HCT116 (cell line): Measurements from ENCODE around the gene NTSR1. TPM values are rescaled to one million over a fixed set of nuclear protein-coding genes. Genes with fewer than 3 reads are reported as not detected.

Source experiments
- ATAC-seq: fragments of 200-7000 bp; cut with Tn5 transposase; 2 replicates; pipeline ENCODE4 v1.9.1; 2020; ENCODE audit warnings: mild to moderate bottlenecking, moderate library complexity
- BruUV-seq: library from RNA; stranded (reverse); fragments of 400-500 nt; replicated peaks from 2 replicates; lab custom pipeline; 2021; lab: Mats Ljungman, UMichigan
- CTCF ChIA-PET: fragments of 300-600 bp; sonication (Branson Sonifier 250); formaldehyde crosslinking; loops from one replicate; lab custom pipeline; 2021; ENCODE audit warnings: antibody characterized with exemption; lab: Charles Lee
- POLR2A ChIA-PET: fragments of 300-600, 350-600 bp; sonication (Branson Sonifier 250); formaldehyde crosslinking; loops from one replicate; lab custom pipeline; 2021; ENCODE audit warnings: antibody characterized with exemption; lab: Charles Lee
- RAD21 ChIA-PET, 2 experiments: fragments of 300-600 bp; sonication (Branson Sonifier 250); formaldehyde crosslinking; loops; one replicate each; lab custom pipeline; 2023; ENCODE audit warnings: low total read pairs in 2 of 2; ENCODE audit not compliant: uncharacterized antibody in 2 of 2, unreplicated experiment in 2 of 2, low non-redundant PET in 1 of 2; lab: Charles Lee
- DNase-seq: peaks from one replicate; pipeline ENCODE4 v3.0.0-alpha.2; 2010; ENCODE audit warnings: low read depth, low spot score
- H2AFZ ChIP-seq: fragments of 200-600 bp; shearing (Covaris generic), sonication (generic); 2 replicates; pipeline ENCODE4 v1.6.1; 2017; ENCODE audit warnings: low read depth, mixed run types, mixed read lengths, antibody characterized with exemption, low read length; ENCODE audit not compliant: poor library complexity, severe bottlenecking
- H3K27ac ChIP-seq: 2 replicates; pipeline ENCODE4 v1.5.1; 2012; ENCODE audit warnings: low read depth, low read length
- H3K27me3 ChIP-seq: fragments of 200-600 bp; sonication (generic); 2 replicates; pipeline ENCODE4 v1.6.1; 2016; ENCODE audit warnings: mixed run types, low read length, mixed read lengths; ENCODE audit not compliant: insufficient read depth
- H3K36me3 ChIP-seq, 2 experiments: fragments of 200-500 bp in 1 of 2; fragments of 200-600 bp in 1 of 2; sonication (Bioruptor generic) in 1 of 2; sonication (generic) in 1 of 2; 2 replicates each; pipeline versions ENCODE4 v1.5.1 to v1.6.1; 2014 to 2016; ENCODE audit warnings: low read length in 2 of 2, inconsistent platforms in 1 of 2, mixed read lengths in 1 of 2, mixed run types in 1 of 2; ENCODE audit not compliant: insufficient read depth in 2 of 2, control insufficient read depth in 1 of 2
- H3K4me1 ChIP-seq, 2 experiments: fragments of 200-600 bp in 1 of 2; sonication (generic) in 1 of 2; 2 replicates each; pipeline versions ENCODE4 v1.5.1 to v1.6.1; 2012 to 2017; ENCODE audit warnings: low read length in 2 of 2, inconsistent platforms in 1 of 2, mild to moderate bottlenecking in 1 of 2, mixed read lengths in 1 of 2, mixed run types in 1 of 2, moderate library complexity in 1 of 2; ENCODE audit not compliant: insufficient read depth in 2 of 2, control insufficient read depth in 1 of 2
- H3K4me2 ChIP-seq: fragments of 200-600 bp; sonication (generic); 2 replicates; pipeline ENCODE4 v1.6.1; 2017; ENCODE audit warnings: mixed run types, low read length, mixed read lengths
- H3K4me3 ChIP-seq, 2 experiments: fragments of 200-600 bp in 1 of 2; sonication (generic) in 1 of 2; replicated peaks in 1 of 2; 2 replicates each; pipeline ENCODE4 v1.5.1; 2011 to 2016; ENCODE audit warnings: low read length in 2 of 2, control low read depth in 1 of 2, low read depth in 1 of 2, mild to moderate bottlenecking in 1 of 2, mixed read lengths in 1 of 2, mixed run types in 1 of 2
- H3K79me2 ChIP-seq: fragments of 200-600 bp; sonication (generic); 2 replicates; pipeline ENCODE4 v1.6.1; 2017; ENCODE audit warnings: mild to moderate bottlenecking, mixed run types, low read length, moderate library complexity, mixed read lengths; ENCODE audit not compliant: insufficient read depth
- H3K9ac ChIP-seq: fragments of 200-600 bp; sonication (generic); 2 replicates; pipeline ENCODE4 v1.6.1; 2016; ENCODE audit warnings: low read length, mixed read lengths
- H3K9me2 ChIP-seq: fragments of 200-600 bp; sonication (generic), shearing (Covaris generic); 2 replicates; pipeline ENCODE4 v1.6.1; 2017; ENCODE audit warnings: mixed run types, mild to moderate bottlenecking, moderate library complexity; ENCODE audit not compliant: insufficient read depth
- H3K9me3 ChIP-seq, 2 experiments: fragments of 200-500 bp in 1 of 2; fragments of 200-600 bp in 1 of 2; sonication (Bioruptor generic) in 1 of 2; sonication (generic) in 1 of 2; 2 replicates each; pipeline ENCODE4 v1.6.1; 2014 to 2017; ENCODE audit warnings: low read length in 2 of 2, mixed read lengths in 2 of 2, inconsistent platforms in 1 of 2, low read depth in 1 of 2, mild to moderate bottlenecking in 1 of 2, mixed run types in 1 of 2, moderate library complexity in 1 of 2; ENCODE audit not compliant: control insufficient read depth in 1 of 2, insufficient read depth in 1 of 2
- H4K20me1 ChIP-seq: fragments of 200-600 bp; sonication (generic), shearing (Covaris generic); 2 replicates; pipeline ENCODE4 v1.6.1; 2017; ENCODE audit warnings: mixed run types, mild to moderate bottlenecking, moderate library complexity; ENCODE audit not compliant: insufficient read depth
- CBX3 ChIP-seq: IDR thresholded peaks from 2 replicates; pipeline ENCODE4 v1.6.1; 2012; ENCODE audit warnings: low read depth
- EGR1 ChIP-seq: IDR thresholded peaks from 2 replicates; pipeline ENCODE4 v1.6.1; 2012; ENCODE audit warnings: low read depth
- POLR2AphosphoS5 ChIP-seq: IDR thresholded peaks from 2 replicates; pipeline ENCODE4 v1.6.1; 2011; ENCODE audit warnings: mild to moderate bottlenecking, low read depth, low read length, moderate library complexity
- SRF ChIP-seq: IDR thresholded peaks from 2 replicates; pipeline ENCODE4 v1.6.1; 2012; ENCODE audit warnings: low read depth
- YY1 ChIP-seq: IDR thresholded peaks from 2 replicates; pipeline ENCODE4 v1.6.1; 2011; ENCODE audit warnings: low read length, low read depth, moderate library complexity, mild to moderate bottlenecking; ENCODE audit not compliant: insufficient replicate concordance; ENCODE audit errors: extremely low read depth
- ZBTB33 ChIP-seq: IDR thresholded peaks from 2 replicates; pipeline ENCODE4 v1.6.1; 2011; ENCODE audit warnings: mild to moderate bottlenecking, low read length, moderate library complexity; ENCODE audit not compliant: insufficient replicate concordance; ENCODE audit errors: extremely low read depth
- ZFX ChIP-seq: fragments of 450-650 bp; IDR thresholded peaks from 2 replicates; pipeline ENCODE4 v1.6.1; 2017
- ZNF274 ChIP-seq: fragments of 200-500 bp; sonication (Bioruptor generic); IDR thresholded peaks from 2 replicates; pipeline ENCODE4 v1.6.1; 2014; ENCODE audit warnings: mild to moderate bottlenecking, low read depth, low read length, inconsistent platforms
- intact Hi-C: fragments of 100-400 bp; cut with micrococcal nuclease; formaldehyde crosslinking; loops from 2 replicates; pipeline ENCODE4 v1.10.0; 2022
- total RNA-seq: library from RNA; stranded (reverse); gene quantifications from one replicate; pipeline ENCODE4 v1.2.1, GENCODE V29; 2021; ENCODE audit not compliant: unreplicated experiment

Gene NTSR1
- total RNA-seq, 1 experiment from 2014 or later, result 187 TPM

GRCh38 chr20:62709537-62709905 is 885 bp downstream of the NTSR1 start:
- H3K27me3 ChIP-seq, result no peaks in the 10 kb centered on the region
- H3K4me3 ChIP-seq, result peak overlapping the region; percentile 96 to 99
- ATAC-seq, result no peak
- H3K9me3 ChIP-seq, result no peaks in the 10 kb centered on the region
- peak overlapping the region; percentile 100 for H3K27ac ChIP-seq
- H3K4me1 ChIP-seq, result peaks cover 52 to 78% of the 10 kb centered on the region in 2 experiments
- intact Hi-C loops, result loop anchor here (2.0 kb wide), 1 partner anchor 25 kb away; no protein-coding TSS in a partner anchor
- no peaks in the 10 kb centered on the region for H3K9me2 ChIP-seq
- peak overlapping the region; percentile 98 for H3K4me2 ChIP-seq
- peaks cover 11 to 46% of the 10 kb centered on the region in 2 experiments for H3K36me3 ChIP-seq
- no TSS peak for BruUV-seq
- CTCF ChIA-PET, result no interaction called here
- DNase-seq, result no peak
- POLR2A ChIA-PET, result interaction anchor here (2.7 to 2.8 kb wide), 3 partner anchors 9 to 31 kb away, joined by 7 to 14 read pairs (median 12); no protein-coding TSS in a partner anchor
- no peak overlapping the region for H2AFZ ChIP-seq
- peaks cover 84% of the 10 kb centered on the region for H3K79me2 ChIP-seq
- TF ChIP-seq ZFX (peak; percentile 56; the same call in 1 of the 2 replicates), YY1 (no peak)
- RAD21 ChIA-PET, result no interaction called here
- peaks cover 14% of the 10 kb centered on the region; the same call in 1 of the 2 replicates for H4K20me1 ChIP-seq
- H3K9ac ChIP-seq, result peak overlapping the region; percentile 91

- ATAC-seq (no peak), DNase-seq (no peak)
- Histone ChIP-seq H3K9me3 (no peaks in the 10 kb centered on the region), H3K9ac (peak overlapping the region; percentile 91), H3K4me3 (peak overlapping the region; percentile 96 to 99), H3K27me3 (no peaks in the 10 kb centered on the region), H3K36me3 (peaks cover 14 to 55% of the 10 kb centered on the region in 2 experiments), H3K27ac (peak overlapping the region; percentile 100), H3K9me2 (no peaks in the 10 kb centered on the region), H3K4me1 (peaks cover 46 to 78% of the 10 kb centered on the region in 2 experiments), H4K20me1 (peaks cover 21% of the 10 kb centered on the region; the same call in 1 of the 2 replicates), H3K79me2 (peaks cover 88% of the 10 kb centered on the region), H3K4me2 (peak overlapping the region; percentile 98), H2AFZ (no peak overlapping the region)
- RAD21 ChIA-PET, result no interaction called here
- no peak for TF ChIP-seq EGR1
- TF ChIP-seq CBX3, result no peak
- no peak for TF ChIP-seq ZBTB33
- TF ChIP-seq SRF, result no peak
- no peak for TF ChIP-seq POLR2AphosphoS5
- no peak for TF ChIP-seq YY1
- TF ChIP-seq ZNF274, result no peak
- BruUV-seq, result TSS peak; percentile 80
- intact Hi-C loops, result no loop called here
- CTCF ChIA-PET, result no interaction called here
- POLR2A ChIA-PET, result interaction anchor here (1.0 to 1.4 kb wide), 3 partner anchors 24 to 46 kb away, joined by 3 to 5 read pairs (median 3); no protein-coding TSS in a partner anchor
Measured at GRCh38 chr20:62710221-62710885, 1.7 kb downstream of the NTSR1 start.
